HUDEP-2 (cell line): ENCODE measurements around the gene DEAF1.

ENCODE experiments used
- DNase-seq, 76 experiments: peaks; one replicate each; lab custom pipeline; 2025; ENCODE audit not compliant: unreplicated experiment in 76 of 76; lab: John Stamatoyannopoulos, UW

DEAF1 gene

GRCh38 chr11:721741-722345 lies 26.8 kb upstream of the DEAF1 start:
- peak in 7 of 76 experiments; percentile 12 to 41 (median 18) for DNase-seq

GRCh38 chr11:721247-721740 lies 26.3 kb upstream of the DEAF1 start:
- no peak for DNase-seq

GRCh38 chr11:720642-721246 lies 25.7 kb upstream of the DEAF1 start:
- peak in 11 of 76 experiments; percentile 8 to 50 (median 24) for DNase-seq

DNA sequence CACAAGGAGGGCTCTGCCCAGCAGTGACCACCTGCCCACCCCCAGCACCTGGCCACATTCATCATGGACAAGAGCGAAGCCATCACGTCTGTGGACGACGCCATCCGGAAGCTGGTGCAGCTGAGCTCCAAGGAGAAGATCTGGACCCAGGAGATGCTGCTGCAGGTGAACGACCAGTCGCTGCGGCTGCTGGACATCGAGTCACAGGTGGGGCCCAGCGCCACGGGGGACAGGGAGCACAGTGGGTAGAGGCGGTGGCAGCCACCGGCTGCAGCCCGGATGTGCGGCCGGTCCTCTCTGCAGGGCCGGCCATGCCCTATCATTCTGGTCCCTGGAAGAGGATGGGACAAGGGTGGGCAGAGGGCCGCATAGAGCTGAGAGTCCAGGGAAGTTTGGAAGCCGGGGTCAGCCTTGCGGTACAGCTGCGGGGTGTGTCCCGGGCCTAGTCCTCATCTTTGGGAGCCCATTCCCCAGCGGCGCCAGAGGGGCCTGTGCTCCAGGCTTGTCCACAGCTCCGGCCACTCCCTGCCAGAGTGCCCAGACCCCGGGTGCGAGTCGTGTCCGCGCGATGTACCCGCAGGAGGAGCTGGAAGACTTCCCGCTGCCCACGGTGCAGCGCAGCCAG lies 25.1 kb upstream of the DEAF1 start:
- DNase-seq, result no peak

- no peak for DNase-seq
These were observed 24.4 kb upstream of the DEAF1 start for GRCh38 chr11:719214-720016.

DNA sequence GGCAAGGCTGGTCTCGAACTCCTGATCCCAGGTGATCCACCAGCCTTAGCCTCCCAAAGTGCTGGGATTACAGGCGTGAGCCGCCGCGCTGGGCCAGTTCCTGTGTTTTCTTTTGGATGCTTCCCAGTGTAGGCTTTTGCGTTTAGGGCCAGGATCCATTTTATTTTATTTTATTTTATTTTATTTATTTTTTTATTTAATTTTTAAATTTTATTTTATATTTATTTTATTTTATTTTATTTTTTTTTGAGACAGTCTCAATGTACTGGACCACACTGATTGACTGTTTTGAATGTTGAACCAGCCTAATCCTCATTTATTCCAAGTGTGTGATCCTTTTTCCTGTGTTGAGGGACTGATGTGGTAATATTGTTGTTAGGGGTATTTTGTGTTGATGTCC lies 19.4 kb upstream of the DEAF1 start:
- DNase-seq, result no peak

DNA sequence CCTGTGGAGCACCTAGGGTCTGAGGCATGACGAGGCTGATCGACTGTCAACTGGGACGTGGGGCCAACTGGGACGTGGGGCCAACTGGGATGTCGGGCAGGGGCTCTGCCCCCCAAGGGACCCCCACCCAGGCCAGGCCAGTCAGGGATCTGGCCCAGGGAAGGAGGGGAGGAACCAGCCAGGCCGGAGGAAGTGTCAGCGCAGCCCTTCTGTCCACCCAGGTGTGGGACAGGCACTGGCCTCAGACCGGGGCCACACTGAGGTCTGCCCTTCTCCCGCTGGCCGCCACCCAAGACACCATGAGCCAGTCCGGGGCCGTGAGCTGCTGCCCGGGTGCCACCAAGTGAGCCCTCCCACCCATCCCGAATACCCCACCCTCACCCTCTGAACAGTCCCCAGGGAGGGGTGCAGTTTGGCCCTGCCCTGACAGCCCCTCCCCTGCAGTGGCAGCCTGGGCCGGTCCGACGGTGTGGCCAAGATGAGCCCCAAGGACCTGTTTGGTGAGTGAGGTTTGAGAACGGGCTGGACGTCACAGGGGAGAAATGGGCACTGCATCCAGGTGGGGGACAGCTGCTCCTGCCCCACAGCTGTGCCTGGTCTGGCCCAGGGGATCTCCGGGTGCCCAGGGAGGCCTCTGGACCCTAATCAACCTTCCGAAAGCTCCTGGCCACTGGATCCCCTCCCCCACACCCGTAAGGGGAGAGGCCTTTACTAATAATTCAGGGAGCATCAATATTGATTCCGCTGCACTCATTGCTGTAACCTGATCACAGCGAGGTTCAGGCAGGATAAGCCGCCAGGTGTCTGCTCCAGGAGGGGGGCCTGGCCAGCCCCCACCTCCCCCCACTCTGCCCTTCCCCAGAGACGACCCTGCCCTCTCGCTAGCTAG lies 14.3 kb upstream of the DEAF1 start:
- no peak for DNase-seq

- no peak for DNase-seq
These were observed 13.5 kb upstream of the DEAF1 start for GRCh38 chr11:708511-708910.

GRCh38 chr11:707817-708420 lies 12.9 kb upstream of the DEAF1 start:
- DNase-seq, result no peak

DNA sequence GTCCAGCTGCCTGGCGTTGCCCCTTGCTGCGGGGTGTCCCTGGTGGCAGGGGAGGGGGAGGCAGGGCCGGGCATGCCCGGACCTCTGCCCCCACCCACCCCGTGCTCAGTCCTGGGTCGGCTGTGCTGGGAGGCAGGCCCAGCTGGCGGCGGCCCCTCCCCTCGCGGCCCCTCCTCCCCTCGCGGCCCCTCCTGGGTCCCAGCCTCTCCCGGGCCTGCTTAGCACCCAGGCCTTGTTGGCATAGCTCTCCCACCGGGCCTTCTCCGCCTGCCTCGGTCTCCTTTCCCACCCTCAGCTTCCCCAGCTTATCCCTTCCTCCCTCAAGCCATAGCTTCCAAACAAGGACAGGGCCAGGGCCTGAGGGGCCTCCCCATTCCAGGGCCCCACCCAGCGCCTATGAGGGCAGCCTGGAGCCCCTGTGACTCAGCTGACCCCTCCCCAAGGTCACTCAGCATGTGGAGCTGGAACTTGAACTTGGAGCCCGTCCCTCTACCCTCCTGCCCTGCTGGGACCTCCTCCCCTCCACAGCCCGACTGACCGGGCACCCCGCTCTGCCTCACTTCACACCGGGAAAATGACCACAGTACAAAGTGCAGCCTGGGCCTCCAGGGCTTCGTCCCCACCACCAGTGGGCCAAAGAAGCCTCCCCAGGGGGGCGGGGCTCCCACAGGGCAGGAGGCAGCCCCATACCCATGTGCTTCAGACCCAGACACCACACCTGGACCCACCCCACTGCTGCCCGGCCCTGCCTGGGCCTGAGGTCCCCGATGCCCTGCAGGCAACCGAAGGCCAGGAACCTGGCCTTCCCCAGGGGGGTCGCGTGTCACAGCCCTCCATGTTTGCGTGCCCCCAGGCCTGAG lies 12.2 kb upstream of the DEAF1 start:
- DNase-seq, result no peak

- no peak for DNase-seq
These were observed 11.5 kb upstream of the DEAF1 start for GRCh38 chr11:706439-706956.

DNA sequence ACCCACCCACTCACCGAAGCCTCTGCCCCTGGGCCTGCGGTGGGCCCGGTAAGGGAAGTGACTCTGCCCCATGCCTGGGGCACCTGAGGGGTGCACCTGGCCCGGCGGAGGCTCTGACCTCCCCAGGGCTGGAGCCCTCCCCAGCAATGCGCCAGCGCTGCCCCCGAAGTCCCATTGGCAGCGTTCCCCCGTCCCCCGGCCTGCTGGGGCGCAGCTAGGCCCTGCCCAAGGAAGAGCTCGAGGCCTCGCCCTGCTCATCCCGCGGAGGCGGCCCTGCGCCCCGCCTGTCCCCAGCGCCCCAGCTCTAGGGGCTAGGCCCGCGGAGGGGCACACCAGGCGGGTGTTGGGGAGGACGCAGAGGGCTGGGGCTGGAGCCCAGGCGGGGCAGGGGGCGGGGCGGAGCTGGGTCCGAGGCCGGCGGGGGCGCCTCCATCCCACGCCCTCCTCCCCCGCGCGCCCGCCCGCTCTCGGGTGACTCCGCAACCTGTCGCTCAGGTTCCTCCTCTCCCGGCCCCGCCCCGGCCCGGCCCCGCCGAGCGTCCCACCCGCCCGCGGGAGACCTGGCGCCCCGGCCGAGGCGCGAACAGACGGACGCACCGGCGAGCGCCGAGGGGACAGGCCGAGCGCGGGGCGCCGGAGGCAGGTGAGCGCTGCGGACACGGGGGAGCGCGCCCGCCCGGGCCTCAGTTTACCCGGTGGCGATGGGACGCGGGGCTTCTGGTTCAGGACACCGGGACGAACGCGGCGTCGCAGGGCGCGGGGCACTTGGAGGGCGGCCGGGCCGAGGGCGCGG lies 10.8 kb upstream of the DEAF1 start, which contains the start of gene EPS8L2:
Gene EPS8L2 (plus strand): TSS at position 586 of the 793 bp plus-strand sequence. CDS start 3,177 bp downstream, outside the sequence.
- peak in 10 of 76 experiments; percentile 18 to 34 (median 26) for DNase-seq

DNA sequence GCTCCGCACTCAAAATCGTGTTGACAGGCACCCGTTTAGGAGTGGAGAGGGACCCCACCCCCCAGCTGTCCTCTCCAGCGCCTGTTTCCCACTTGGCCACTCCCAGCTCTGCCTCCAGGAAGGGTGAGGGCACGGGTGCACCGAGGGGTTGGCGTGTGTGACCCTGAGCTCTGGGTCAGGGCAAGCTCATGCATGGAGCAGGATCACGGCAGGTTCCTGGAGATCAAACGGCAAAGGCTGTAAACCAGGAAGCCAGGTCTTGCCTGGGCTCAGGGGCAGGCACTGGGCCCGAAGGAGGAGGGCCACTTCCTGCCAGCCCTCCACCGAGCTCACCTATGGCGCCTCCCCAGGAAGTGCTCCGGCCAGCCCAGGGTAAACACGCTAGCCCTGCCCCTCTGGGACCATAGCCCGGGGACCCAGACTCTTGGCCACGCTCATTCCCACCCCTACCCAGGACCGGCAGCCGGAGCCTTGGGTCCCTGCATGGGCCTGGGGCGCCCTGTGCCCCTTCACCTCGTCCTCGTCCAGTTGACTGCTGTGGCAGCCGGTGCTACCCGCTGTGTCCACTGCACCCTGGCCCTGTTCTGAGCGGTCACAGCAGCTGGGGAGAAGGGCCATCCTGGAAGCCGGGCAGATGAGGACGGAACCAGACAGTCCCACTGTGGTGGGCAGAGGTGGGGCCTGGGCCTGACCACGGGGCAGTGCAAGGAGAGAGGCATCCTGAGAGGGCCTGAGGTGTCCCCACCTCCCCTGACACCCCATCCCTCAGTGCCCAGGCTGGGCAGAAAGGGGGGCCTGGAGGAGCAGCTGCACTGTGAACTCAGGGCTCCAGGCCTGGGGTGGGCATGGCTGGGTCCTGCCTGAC lies 10.0 kb upstream of the DEAF1 start:
- no peak for DNase-seq

GRCh38 chr11:704228-704674 lies 9.2 kb upstream of the DEAF1 start:
- DNase-seq, result no peak

DNA sequence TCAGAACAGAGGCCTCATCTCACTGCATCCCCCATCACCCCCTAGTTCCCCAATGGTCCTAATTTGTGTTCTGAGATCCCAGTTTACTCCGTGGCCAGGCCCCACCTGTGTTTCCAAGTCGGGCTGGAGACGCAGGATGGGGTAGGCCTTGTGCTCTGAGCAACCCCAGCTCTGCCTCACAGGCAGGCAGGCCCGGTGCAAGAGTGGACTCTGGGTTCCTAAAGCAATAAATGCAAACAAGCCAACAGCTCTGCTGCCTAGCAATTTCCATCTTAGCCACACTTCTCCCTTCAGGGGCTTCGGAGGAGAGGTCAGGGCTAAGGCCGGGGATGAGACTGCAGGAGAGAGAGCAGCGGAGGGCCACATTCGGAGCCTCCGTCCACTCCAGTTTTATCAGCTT lies 8.5 kb upstream of the DEAF1 start:
- no peak for DNase-seq
